DMS53 treated with DMSO at 0.1 percent for 48 hours (cell line): Measurements from ENCODE around the gene SEPTIN5.

Source experiments
- DNase-seq: peaks from one replicate; lab custom pipeline; 2025; ENCODE audit not compliant: unreplicated experiment; lab: John Stamatoyannopoulos, UW

The SEPTIN5 gene

GRCh38 chr22:19705181-19705934 is 8.9 kb upstream of the SEPTIN5 start:
- no peak for DNase-seq

- DNase-seq: no peak
Observed at GRCh38 chr22:19706661-19707151, 7.6 kb upstream of the SEPTIN5 start.

- no peak for DNase-seq
Observed at GRCh38 chr22:19707347-19708290, 6.7 kb upstream of the SEPTIN5 start.

GRCh38 chr22:19708321-19709011 is 5.8 kb upstream of the SEPTIN5 start:
- no peak for DNase-seq

GRCh38 chr22:19709063-19709769 is 5.1 kb upstream of the SEPTIN5 start:
- DNase-seq: no peak

- no peak for DNase-seq
Observed at GRCh38 chr22:19710020-19710768, 4.1 kb upstream of the SEPTIN5 start.

GRCh38 chr22:19710769-19711106 is 3.6 kb upstream of the SEPTIN5 start:
- no peak for DNase-seq

- DNase-seq: no peak
Observed at GRCh38 chr22:19713245-19713644, 1.1 kb upstream of the SEPTIN5 start.

GRCh38 chr22:19713650-19714311 is 522 bp upstream of the SEPTIN5 start:
- no peak for DNase-seq

- no peak for DNase-seq
Observed at GRCh38 chr22:19715188-19715930, 1.1 kb downstream of the SEPTIN5 start.

- DNase-seq: no peak
Observed at GRCh38 chr22:19716041-19716828, 1.9 kb downstream of the SEPTIN5 start.

- no peak for DNase-seq
Observed at GRCh38 chr22:19716829-19717105, 2.5 kb downstream of the SEPTIN5 start.

GRCh38 chr22:19717181-19717580 is 2.9 kb downstream of the SEPTIN5 start:
- DNase-seq: no peak

GRCh38 chr22:19717691-19718455 is 3.6 kb downstream of the SEPTIN5 start:
- DNase-seq: peak; percentile 3

GRCh38 chr22:19718456-19719049 is 4.2 kb downstream of the SEPTIN5 start:
- DNase-seq: no peak

GRCh38 chr22:19719050-19719482 is 4.8 kb downstream of the SEPTIN5 start:
- DNase-seq: no peak

GRCh38 chr22:19719488-19720021 is 5.3 kb downstream of the SEPTIN5 start:
- no peak for DNase-seq
